ENCODE results near the gene SNRPA. TPM values are rescaled to one million over a fixed set of nuclear protein-coding genes. Genes with fewer than 3 reads are reported as not detected.

Gene SNRPA
- total RNA-seq, 1 donor from 2014 or later, result 126 TPM

DNA sequence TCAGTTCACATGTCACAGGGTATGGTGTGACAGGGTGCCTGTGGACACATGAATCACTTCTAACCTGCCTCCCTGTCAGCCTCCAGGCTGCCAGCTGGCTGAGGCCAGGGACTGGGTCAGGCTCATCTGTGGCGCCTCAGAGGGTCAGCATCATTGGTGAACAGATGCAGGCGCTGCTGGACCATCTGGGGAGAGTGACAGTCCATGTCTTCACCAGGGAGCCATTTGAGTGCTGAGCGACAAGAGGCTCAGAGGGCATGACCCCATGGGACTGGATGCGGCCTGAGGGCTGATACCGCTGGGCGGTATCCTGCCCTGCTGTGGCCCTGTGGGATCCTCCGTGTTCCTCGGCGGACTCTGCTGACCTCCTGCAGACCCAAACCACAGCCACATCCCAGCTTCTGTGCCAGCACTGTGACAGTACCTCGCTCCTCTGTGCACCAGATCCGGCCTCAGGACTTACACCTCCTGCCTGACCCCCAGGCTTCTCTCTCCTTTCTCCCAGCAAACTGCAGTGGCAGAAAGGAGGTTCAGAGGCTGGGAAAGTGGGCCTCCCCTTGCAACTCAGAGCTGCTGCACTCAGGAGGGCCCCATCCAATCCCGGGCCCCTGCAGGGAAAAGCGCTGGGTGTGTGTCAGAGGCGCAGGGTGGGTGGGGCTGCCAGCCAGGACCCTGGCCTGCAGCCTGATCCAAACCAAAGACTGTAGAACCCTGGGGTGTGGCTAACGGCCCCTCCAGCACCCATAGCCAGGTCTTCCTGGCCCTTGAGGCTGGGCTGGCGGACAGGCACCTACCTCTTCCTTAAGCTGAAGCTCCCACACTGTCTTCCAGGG lies 10.9 kb upstream of the SNRPA start:
- Mint-ChIP-seq H3K27me3 (no peaks in the 10 kb centered on the region), H3K36me3 (ENCODE audit: insufficient read depth) (peaks cover 9% of the 10 kb centered on the region), H3K4me1 (ENCODE audit: low read depth) (no peaks in the 10 kb centered on the region), H3K27ac (no peak overlapping the region), H3K9me3 (ENCODE audit: low read depth) (no peaks in the 10 kb centered on the region), H3K4me3 (ENCODE audit: low read depth) (no peak overlapping the region)
- TF ChIP-seq, protein P1, sequence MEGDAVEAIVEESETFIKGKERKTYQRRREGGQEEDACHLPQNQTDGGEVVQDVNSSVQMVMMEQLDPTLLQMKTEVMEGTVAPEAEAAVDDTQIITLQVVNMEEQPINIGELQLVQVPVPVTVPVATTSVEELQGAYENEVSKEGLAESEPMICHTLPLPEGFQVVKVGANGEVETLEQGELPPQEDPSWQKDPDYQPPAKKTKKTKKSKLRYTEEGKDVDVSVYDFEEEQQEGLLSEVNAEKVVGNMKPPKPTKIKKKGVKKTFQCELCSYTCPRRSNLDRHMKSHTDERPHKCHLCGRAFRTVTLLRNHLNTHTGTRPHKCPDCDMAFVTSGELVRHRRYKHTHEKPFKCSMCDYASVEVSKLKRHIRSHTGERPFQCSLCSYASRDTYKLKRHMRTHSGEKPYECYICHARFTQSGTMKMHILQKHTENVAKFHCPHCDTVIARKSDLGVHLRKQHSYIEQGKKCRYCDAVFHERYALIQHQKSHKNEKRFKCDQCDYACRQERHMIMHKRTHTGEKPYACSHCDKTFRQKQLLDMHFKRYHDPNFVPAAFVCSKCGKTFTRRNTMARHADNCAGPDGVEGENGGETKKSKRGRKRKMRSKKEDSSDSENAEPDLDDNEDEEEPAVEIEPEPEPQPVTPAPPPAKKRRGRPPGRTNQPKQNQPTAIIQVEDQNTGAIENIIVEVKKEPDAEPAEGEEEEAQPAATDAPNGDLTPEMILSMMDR (IDR thresholded peaks at IDR 0.05; ENCODE audit: unreplicated experiment), result no peak
- DNase-seq (ENCODE audit: low spot score, unreplicated experiment), result no peak

DNA sequence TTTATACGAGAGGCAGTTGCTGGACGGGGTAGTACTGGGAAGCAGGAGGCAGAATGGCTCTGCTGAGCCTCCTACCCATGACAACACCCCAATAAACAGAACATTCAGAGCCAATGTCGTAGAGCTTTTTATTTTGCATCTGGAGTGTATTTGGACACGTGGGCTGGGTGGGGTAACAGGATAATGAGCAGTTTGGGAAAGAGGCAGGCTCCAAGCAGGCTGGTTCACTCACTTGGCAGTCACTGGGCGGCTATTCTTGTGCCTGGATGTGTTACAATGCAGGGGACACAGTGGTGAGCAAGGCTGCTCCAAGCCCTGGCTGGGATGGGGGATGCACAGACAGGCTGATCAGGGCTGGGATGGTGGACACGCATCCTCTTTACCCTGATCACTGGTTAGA lies 10.3 kb upstream of the SNRPA start:
- Mint-ChIP-seq H3K4me1 (ENCODE audit: low read depth) (no peaks in the 10 kb centered on the region), H3K36me3 (ENCODE audit: insufficient read depth) (peaks cover 5% of the 10 kb centered on the region), H3K27ac (peak overlapping the region; percentile 21), H3K27me3 (no peaks in the 10 kb centered on the region), H3K9me3 (ENCODE audit: low read depth) (no peaks in the 10 kb centered on the region), H3K4me3 (ENCODE audit: low read depth) (no peak overlapping the region)
- no peak for DNase-seq (ENCODE audit: low spot score, unreplicated experiment)
- TF ChIP-seq, protein P1 (IDR thresholded peaks at IDR 0.05; ENCODE audit: unreplicated experiment), result no peak

DNA sequence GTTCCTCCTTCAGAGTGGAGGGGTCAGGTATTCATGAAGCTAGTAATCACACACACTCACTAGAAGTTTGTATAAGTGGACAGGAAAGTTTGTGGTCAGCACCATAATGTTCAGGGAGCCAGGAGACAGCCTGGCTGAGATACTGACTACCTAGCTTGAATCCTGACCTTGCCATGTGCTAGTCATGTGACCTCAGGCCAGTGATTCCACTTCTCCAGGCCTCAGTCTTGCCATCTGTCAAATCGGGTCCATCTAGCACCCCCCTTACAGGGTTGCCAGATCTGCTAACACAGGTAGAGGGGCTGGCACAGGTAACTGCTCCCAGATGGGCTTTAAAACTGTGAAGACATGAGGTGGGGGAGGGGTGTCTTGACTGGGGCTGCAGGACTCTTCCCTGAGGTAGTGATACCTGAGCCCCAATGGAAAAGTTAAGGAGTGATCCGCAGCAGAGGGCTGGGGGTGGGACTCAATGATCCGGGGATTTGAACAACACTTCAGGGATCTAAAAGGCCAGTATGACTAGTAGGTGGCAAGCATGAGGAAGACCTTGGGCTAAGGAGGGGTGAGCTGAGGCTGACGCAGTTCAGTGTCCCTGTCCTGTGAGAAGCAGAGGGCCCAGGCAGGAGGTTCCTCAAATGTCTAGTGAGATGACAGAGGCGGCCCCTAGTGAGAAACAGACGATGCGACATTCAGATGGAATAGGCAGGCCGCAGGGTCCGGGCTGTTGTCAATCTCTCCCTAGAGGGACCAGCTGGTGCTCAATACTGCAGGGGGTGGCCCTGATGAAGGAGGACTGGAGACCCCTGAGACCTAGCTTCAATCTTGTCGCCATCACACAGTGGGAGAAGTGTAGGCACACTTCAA lies 9.2 kb upstream of the SNRPA start:
- H3K4me1 Mint-ChIP-seq (ENCODE audit: low read depth), result no peaks in the 10 kb centered on the region
- H3K9me3 Mint-ChIP-seq (ENCODE audit: low read depth), result no peaks in the 10 kb centered on the region
- TF ChIP-seq, protein P1 (IDR thresholded peaks at IDR 0.05; ENCODE audit: unreplicated experiment), result no peak
- no peaks in the 10 kb centered on the region for H3K27me3 Mint-ChIP-seq
- H3K4me3 Mint-ChIP-seq (ENCODE audit: low read depth), result no peak overlapping the region
- H3K36me3 Mint-ChIP-seq (ENCODE audit: insufficient read depth), result peaks cover 5% of the 10 kb centered on the region
- peak overlapping the region; percentile 79 for H3K27ac Mint-ChIP-seq
- DNase-seq (ENCODE audit: low spot score, unreplicated experiment), result no peak

DNA sequence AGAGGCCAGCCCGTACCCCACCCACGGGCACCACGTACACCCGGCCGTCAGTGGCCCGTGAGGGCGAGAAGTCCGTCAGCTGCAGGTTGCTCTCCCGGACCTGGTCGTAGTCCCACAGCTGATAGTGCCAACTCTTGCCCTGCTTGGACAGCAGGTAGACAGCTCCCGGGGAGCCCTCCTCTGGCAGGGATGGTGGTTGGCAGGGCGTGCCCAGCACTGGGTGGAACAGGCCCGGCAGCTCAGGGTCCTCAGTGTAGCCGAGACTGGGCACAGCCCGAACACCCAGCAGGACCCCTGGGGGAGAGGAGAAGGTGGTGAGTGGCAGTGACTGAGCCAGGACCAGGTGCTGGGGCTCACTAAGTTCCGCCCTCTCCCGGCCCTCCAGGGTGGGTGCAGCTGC lies 8.5 kb upstream of the SNRPA start:
- TF ChIP-seq, protein P1 (IDR thresholded peaks at IDR 0.05; ENCODE audit: unreplicated experiment), result no peak
- DNase-seq (ENCODE audit: low spot score, unreplicated experiment), result no peak
- Mint-ChIP-seq H3K27ac (no peak overlapping the region), H3K9me3 (ENCODE audit: low read depth) (no peaks in the 10 kb centered on the region), H3K27me3 (no peaks in the 10 kb centered on the region), H3K36me3 (ENCODE audit: insufficient read depth) (peaks cover 4% of the 10 kb centered on the region), H3K4me3 (ENCODE audit: low read depth) (no peak overlapping the region), H3K4me1 (ENCODE audit: low read depth) (no peaks in the 10 kb centered on the region)

DNA sequence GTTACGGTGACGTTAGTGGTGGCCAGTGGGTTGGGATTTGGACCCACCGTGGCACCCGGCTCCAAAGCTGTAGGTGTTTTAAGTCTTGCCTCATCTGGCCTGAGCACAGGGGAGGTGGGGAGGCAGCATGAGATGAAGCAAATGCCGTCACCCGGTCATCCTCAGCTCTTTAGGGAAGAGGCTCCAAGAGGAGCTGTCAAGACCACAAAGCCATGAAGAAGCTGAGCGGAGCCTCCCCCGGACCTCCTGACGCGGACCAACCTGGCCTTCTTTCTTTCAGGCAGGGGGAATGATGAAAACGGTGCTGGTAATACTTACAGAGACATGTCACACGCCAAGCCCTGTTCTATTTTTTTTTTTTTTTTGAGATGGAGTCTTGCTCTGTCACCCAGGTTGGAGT lies 8.1 kb upstream of the SNRPA start:
- H3K4me1 Mint-ChIP-seq (ENCODE audit: low read depth), result no peaks in the 10 kb centered on the region
- H3K36me3 Mint-ChIP-seq (ENCODE audit: insufficient read depth), result peaks cover 1% of the 10 kb centered on the region
- TF ChIP-seq, protein P1 (IDR thresholded peaks at IDR 0.05; ENCODE audit: unreplicated experiment), result no peak
- H3K27me3 Mint-ChIP-seq, result no peaks in the 10 kb centered on the region
- DNase-seq (ENCODE audit: low spot score, unreplicated experiment), result no peak
- no peaks in the 10 kb centered on the region for H3K9me3 Mint-ChIP-seq (ENCODE audit: low read depth)
- H3K4me3 Mint-ChIP-seq (ENCODE audit: low read depth), result no peak overlapping the region
- no peak overlapping the region for H3K27ac Mint-ChIP-seq

All from progenitor cell of endocrine pancreas (in vitro differentiated cells).